ENCODE measurements around the gene TJP3.

DNA sequence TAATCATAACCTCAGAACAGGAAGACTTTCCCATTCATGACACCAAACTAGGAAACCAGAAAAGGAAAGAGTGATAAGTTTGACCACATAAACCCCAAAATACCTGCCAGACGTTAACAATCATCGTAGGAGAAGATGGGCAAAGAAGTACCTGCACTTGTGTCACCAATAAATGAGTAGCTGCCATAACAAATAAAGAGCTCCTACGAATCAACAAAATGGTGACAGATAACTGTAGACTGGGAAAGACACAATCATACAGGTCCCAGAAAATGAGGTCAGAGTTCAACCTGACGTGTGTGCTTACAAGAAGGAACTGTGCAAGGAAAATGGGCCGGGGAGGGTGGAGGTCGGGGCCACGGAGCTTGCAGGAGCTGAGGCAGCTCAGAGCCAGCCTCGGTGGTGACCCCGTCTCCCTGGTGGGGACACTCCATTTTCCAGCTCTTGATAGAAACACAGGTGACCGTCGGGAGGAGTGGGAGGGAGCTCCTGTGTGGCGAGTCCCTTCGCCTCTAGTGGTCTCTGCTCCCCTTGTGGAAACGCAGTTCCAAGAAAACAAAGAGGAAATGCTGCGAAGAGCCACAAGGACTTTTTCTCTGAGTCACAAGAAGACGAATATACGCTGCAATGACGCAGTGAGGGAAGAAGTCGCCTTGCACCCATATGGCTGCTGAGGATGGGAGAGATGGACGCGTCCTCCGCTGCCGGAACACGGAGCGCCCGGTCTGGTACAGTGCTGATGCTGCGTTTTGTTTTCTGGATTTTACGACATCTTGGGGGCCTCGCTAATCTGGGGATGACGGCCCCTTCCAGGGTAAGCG is 17.4 kb upstream of the TJP3 start:
- TF ChIP-seq, protein P1, sequence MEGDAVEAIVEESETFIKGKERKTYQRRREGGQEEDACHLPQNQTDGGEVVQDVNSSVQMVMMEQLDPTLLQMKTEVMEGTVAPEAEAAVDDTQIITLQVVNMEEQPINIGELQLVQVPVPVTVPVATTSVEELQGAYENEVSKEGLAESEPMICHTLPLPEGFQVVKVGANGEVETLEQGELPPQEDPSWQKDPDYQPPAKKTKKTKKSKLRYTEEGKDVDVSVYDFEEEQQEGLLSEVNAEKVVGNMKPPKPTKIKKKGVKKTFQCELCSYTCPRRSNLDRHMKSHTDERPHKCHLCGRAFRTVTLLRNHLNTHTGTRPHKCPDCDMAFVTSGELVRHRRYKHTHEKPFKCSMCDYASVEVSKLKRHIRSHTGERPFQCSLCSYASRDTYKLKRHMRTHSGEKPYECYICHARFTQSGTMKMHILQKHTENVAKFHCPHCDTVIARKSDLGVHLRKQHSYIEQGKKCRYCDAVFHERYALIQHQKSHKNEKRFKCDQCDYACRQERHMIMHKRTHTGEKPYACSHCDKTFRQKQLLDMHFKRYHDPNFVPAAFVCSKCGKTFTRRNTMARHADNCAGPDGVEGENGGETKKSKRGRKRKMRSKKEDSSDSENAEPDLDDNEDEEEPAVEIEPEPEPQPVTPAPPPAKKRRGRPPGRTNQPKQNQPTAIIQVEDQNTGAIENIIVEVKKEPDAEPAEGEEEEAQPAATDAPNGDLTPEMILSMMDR (IDR thresholded peaks at IDR 0.05) = no peak
- TF ChIP-seq POLR2A (IDR thresholded peaks at IDR 0.05) = no peak
